OCI-LY7 (cell line): Measurements from ENCODE around the gene AXIN1. TPM values are rescaled to one million over a fixed set of nuclear protein-coding genes. Genes with fewer than 3 reads are reported as not detected.
A peak's percentile ranks its signal among the peaks of the same experiment; 100 is the strongest.

ENCODE experiments used
- BruUV-seq: library from RNA; stranded (reverse); fragments of 400-500 nt; replicated peaks from 2 replicates; lab custom pipeline; 2021; lab: Mats Ljungman, UMichigan
- CTCF ChIA-PET: fragments of 300-600 bp; sonication (Branson Sonifier 250); formaldehyde crosslinking; loops from one replicate; lab custom pipeline; 2022; ENCODE audit warnings: antibody characterized with exemption; ENCODE audit not compliant: unreplicated experiment; lab: Charles Lee
- POLR2A ChIA-PET: fragments of 300-600 bp; sonication (Branson Sonifier 250); formaldehyde crosslinking; loops from one replicate; lab custom pipeline; 2022; ENCODE audit warnings: antibody characterized with exemption; lab: Charles Lee
- DNase-seq: peaks from one replicate; pipeline ENCODE4 v3.0.0-alpha.2; 2015; ENCODE audit warnings: low spot score
- H2AFZ ChIP-seq: fragments of 200-600 bp; sonication (generic), shearing (Covaris generic); 2 replicates; pipeline ENCODE4 v1.6.1; 2014; ENCODE audit warnings: mild to moderate bottlenecking, antibody characterized with exemption, low read length, moderate library complexity
- H3K27ac ChIP-seq: fragments of 200-600 bp; sonication (generic); 2 replicates; pipeline ENCODE4 v1.5.1; 2014; ENCODE audit warnings: mixed run types, low read depth, mild to moderate bottlenecking, moderate library complexity, low read length, inconsistent platforms; ENCODE audit not compliant: poor library complexity, severe bottlenecking
- H3K36me3 ChIP-seq: fragments of 200-600 bp; sonication (generic); 2 replicates; pipeline ENCODE4 v1.6.1; 2014; ENCODE audit warnings: mild to moderate bottlenecking, antibody characterized with exemption, low read length, moderate library complexity, mixed read lengths; ENCODE audit not compliant: insufficient read depth
- H3K4me1 ChIP-seq: fragments of 200-600 bp; sonication (generic); 2 replicates; pipeline ENCODE4 v1.5.1; 2014; ENCODE audit warnings: mild to moderate bottlenecking, low read length; ENCODE audit not compliant: insufficient read depth, poor library complexity, severe bottlenecking
- H3K4me2 ChIP-seq: fragments of 200-600 bp; sonication (generic); 2 replicates; pipeline ENCODE4 v1.6.1; 2014; ENCODE audit warnings: mild to moderate bottlenecking, low read length
- H3K4me3 ChIP-seq: fragments of 200-600 bp; sonication (generic); 2 replicates; pipeline ENCODE4 v1.5.1; 2014; ENCODE audit warnings: mild to moderate bottlenecking, low read depth, low read length; ENCODE audit not compliant: poor library complexity, severe bottlenecking
- H3K79me2 ChIP-seq: fragments of 200-600 bp; sonication (generic); 2 replicates; pipeline ENCODE4 v1.6.1; 2016; ENCODE audit warnings: low read depth, mild to moderate bottlenecking, low read length, moderate library complexity, mixed read lengths; ENCODE audit not compliant: insufficient read depth
- H3K9me2 ChIP-seq: fragments of 200-600 bp; sonication (generic); 2 replicates; pipeline ENCODE4 v1.6.1; 2016; ENCODE audit warnings: mild to moderate bottlenecking, low read length, mixed read lengths; ENCODE audit not compliant: insufficient read depth
- H3K9me3 ChIP-seq: fragments of 200-600 bp; sonication (generic); 2 replicates; pipeline ENCODE4 v1.6.1; 2014; ENCODE audit warnings: mild to moderate bottlenecking, mixed run types, low read length, mixed read lengths
- H4K20me1 ChIP-seq: fragments of 200-600 bp; sonication (generic); 2 replicates; pipeline ENCODE4 v1.6.1; 2014; ENCODE audit warnings: mild to moderate bottlenecking, antibody characterized with exemption, low read length, moderate library complexity, mixed read lengths; ENCODE audit not compliant: insufficient read depth
- EZH2phosphoT487 ChIP-seq: fragments of 200-600 bp; sonication (generic); IDR thresholded peaks from 2 replicates; pipeline ENCODE4 v1.6.1; 2018; ENCODE audit warnings: low read depth, borderline replicate concordance, mild to moderate bottlenecking, mixed run types, antibody characterized with exemption, low read length, moderate library complexity, mixed read lengths
- intact Hi-C: fragments of 100-400 bp; cut with micrococcal nuclease; formaldehyde crosslinking; loops from one replicate; pipeline ENCODE4 v1.10.0; 2022; ENCODE audit not compliant: unreplicated experiment
- total RNA-seq, 2 experiments: library from RNA; depleted of rRNA in 1 of 2; stranded (reverse); fragments of >200 nt in 1 of 2; shearing (Covaris generic) in 1 of 2; gene quantifications; 2 replicates each; pipeline ENCODE4 v1.2.3, GENCODE V29; 2014 to 2022
- TF ChIP-seq, protein P1 (sequence below): fragments of 200-600 bp; sonication (generic); conservative IDR thresholded peaks from 2 replicates; pipeline ENCODE4 v1.5.1; 2014; ENCODE audit warnings: mild to moderate bottlenecking, antibody characterized with exemption, low read length, moderate library complexity, mixed read lengths

The AXIN1 gene
- total RNA-seq, 2 experiments from 2014 or later: 29.0 to 30.3 TPM

DNA sequence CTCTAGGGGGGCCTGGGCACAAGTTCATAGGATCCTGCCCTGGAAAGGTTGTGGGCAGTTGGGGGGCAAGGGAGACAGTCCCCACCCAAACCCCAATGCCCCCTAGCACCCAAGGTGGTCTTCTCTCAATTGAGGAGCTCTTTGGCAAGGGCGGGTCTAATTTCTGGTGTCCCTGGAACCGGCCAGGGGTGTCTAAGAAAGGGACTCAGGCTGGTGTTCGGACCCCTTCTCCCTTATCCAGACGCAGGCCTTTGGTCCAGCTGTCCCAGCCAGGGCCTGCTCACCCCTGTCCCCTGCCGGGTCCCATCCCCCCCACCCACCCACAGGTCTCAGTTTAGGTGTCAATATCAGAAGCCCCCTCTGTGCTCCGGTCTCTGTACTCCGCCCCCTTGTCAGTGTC lies 73.0 kb downstream of the AXIN1 start:
- BruUV-seq: no TSS peak
- Histone ChIP-seq H3K79me2 (no peaks in the 10 kb centered on the region), H3K27ac (no peak overlapping the region), H3K36me3 (no peaks in the 10 kb centered on the region), H3K9me2 (no peaks in the 10 kb centered on the region), H3K4me2 (no peak overlapping the region), H2AFZ (no peak overlapping the region), H3K4me1 (no peaks in the 10 kb centered on the region), H3K9me3 (no peaks in the 10 kb centered on the region), H3K4me3 (no peak overlapping the region), H4K20me1 (no peaks in the 10 kb centered on the region)
- ChIA-PET POLR2A (no interaction called here), CTCF (no interaction called here)
- intact Hi-C loops: no loop called here
- DNase-seq: no peak
- TF ChIP-seq, protein P1, sequence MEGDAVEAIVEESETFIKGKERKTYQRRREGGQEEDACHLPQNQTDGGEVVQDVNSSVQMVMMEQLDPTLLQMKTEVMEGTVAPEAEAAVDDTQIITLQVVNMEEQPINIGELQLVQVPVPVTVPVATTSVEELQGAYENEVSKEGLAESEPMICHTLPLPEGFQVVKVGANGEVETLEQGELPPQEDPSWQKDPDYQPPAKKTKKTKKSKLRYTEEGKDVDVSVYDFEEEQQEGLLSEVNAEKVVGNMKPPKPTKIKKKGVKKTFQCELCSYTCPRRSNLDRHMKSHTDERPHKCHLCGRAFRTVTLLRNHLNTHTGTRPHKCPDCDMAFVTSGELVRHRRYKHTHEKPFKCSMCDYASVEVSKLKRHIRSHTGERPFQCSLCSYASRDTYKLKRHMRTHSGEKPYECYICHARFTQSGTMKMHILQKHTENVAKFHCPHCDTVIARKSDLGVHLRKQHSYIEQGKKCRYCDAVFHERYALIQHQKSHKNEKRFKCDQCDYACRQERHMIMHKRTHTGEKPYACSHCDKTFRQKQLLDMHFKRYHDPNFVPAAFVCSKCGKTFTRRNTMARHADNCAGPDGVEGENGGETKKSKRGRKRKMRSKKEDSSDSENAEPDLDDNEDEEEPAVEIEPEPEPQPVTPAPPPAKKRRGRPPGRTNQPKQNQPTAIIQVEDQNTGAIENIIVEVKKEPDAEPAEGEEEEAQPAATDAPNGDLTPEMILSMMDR: no peak
- no peak for TF ChIP-seq EZH2phosphoT487

DNA sequence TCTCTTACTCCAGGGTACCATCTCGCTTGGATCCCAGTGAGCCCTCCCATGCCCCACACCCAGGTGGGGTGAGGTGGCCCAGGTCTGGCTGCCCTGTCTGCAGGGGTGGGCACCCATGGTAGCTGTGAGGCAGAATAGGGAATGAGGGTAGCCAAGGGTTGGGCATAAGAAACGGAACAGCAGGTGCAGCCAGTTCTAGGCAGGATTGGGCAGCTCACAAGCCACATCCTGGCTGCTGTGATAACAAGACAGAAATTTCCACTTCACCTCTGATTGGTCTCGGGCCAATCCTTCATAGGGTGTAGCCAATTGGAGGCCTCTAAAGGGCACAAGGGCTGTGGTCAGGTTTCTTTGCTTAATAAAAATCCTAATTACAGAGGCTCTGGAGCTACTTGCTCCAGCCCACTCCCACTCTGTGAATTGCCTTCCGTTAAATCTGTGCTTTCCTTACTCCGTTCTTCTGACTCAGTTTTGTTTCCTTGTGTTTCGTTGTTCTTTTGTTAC lies 73.6 kb downstream of the AXIN1 start:
- ChIA-PET CTCF (no interaction called here), POLR2A (no interaction called here)
- no peak overlapping the region for H3K27ac ChIP-seq
- H4K20me1 ChIP-seq: no peaks in the 10 kb centered on the region
- DNase-seq: peak; percentile 49
- no peaks in the 10 kb centered on the region for H3K9me2 ChIP-seq
- no TSS peak for BruUV-seq
- H3K9me3 ChIP-seq: no peaks in the 10 kb centered on the region
- H2AFZ ChIP-seq: no peak overlapping the region
- H3K4me3 ChIP-seq: no peak overlapping the region
- TF ChIP-seq EZH2phosphoT487: no peak
- TF ChIP-seq, protein P1: no peak
- H3K4me1 ChIP-seq: no peaks in the 10 kb centered on the region
- H3K79me2 ChIP-seq: no peaks in the 10 kb centered on the region
- no peak overlapping the region for H3K4me2 ChIP-seq
- intact Hi-C loops: no loop called here
- no peaks in the 10 kb centered on the region for H3K36me3 ChIP-seq

DNA sequence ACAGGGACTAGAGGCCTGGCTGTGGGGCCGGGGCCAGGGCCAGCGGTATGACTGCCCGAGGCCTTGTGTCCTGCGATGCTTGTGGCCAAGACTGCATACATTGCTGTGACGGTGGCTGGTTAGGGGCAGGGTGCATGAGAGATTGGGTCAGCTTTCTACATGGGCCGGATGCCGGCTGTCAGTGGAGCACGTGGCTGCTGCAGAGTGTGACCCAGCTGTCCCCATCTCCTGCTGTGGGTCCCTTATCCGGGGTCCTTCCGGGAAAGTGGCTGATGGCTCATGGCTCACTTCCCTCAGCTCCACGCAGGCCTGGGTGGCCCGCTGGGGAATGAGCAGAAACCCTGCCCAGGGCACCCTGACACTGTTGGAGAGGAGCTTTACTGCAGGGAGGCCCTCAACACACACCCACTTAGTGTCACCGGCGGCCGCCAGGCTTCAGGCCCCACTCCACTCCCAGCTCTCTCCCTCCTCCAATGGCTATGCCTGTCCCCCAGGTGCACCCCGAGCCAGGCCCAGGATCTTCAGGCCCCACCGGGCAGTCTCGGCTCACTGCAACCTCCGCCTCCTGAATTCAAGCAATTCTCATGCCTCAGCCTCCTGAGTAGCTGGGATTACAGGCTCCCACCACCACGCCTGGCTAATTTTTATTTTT lies 76.0 kb downstream of the AXIN1 start:
- no peak for TF ChIP-seq EZH2phosphoT487
- TF ChIP-seq, protein P1: no peak

More for the DNA sequence above, 76.0 kb downstream of the AXIN1 start:
- Histone ChIP-seq H3K9me2 (no peaks in the 10 kb centered on the region), H3K4me2 (no peak overlapping the region), H3K27ac (no peak overlapping the region), H3K9me3 (no peaks in the 10 kb centered on the region), H2AFZ (no peak overlapping the region), H3K4me1 (no peaks in the 10 kb centered on the region), H3K79me2 (no peaks in the 10 kb centered on the region), H3K4me3 (no peak overlapping the region), H4K20me1 (no peaks in the 10 kb centered on the region), H3K36me3 (no peaks in the 10 kb centered on the region)
- intact Hi-C loops: no loop called here
- DNase-seq: no peak
- no TSS peak for BruUV-seq
- ChIA-PET CTCF (interaction anchor here (0.6 kb wide), 1 partner anchor 76 kb away, joined by 5 read pairs; no protein-coding TSS in a partner anchor), POLR2A (no interaction called here)
